H9 (cell line): ENCODE results near the gene EEIG2. TPM values are rescaled to one million over a fixed set of nuclear protein-coding genes. Genes with fewer than 3 reads are reported as not detected.

Experiments used
- DNase-seq: peaks from one replicate; pipeline ENCODE4 v3.0.0-alpha.2; 2017
- H2AFZ ChIP-seq: one replicate; pipeline ENCODE4 v1.6.1; 2013; ENCODE audit warnings: mild to moderate bottlenecking, low read length, control low read depth, moderate library complexity
- H2AK5ac ChIP-seq: 2 replicates; pipeline ENCODE4 v1.6.1; 2013; ENCODE audit warnings: low read length, control low read depth, mixed read lengths; ENCODE audit not compliant: insufficient read length
- H2BK120ac ChIP-seq: one replicate; pipeline ENCODE4 v1.6.1; 2013; ENCODE audit warnings: low read depth, mild to moderate bottlenecking, low read length, control low read depth, inconsistent platforms; ENCODE audit not compliant: poor library complexity, severe bottlenecking
- H2BK12ac ChIP-seq: 2 replicates; pipeline ENCODE4 v1.6.1; 2013; ENCODE audit warnings: low read length, control low read depth, mixed read lengths, low read depth; ENCODE audit not compliant: insufficient read length
- H2BK15ac ChIP-seq: 2 replicates; pipeline ENCODE4 v1.6.1; 2013; ENCODE audit warnings: low read depth, low read length, control low read depth
- H2BK20ac ChIP-seq: one replicate; pipeline ENCODE4 v1.6.1; 2013; ENCODE audit warnings: low read depth, mild to moderate bottlenecking, low read length, control low read depth, inconsistent platforms; ENCODE audit not compliant: poor library complexity, severe bottlenecking
- H2BK5ac ChIP-seq: 2 replicates; pipeline ENCODE4 v1.6.1; 2013; ENCODE audit warnings: low read length, control low read depth, mixed read lengths; ENCODE audit not compliant: insufficient read length
- H3K14ac ChIP-seq: 2 replicates; pipeline ENCODE4 v1.6.1; 2013; ENCODE audit warnings: low read length, control low read depth; ENCODE audit not compliant: insufficient read depth
- H3K18ac ChIP-seq: 2 replicates; pipeline ENCODE4 v1.6.1; 2013; ENCODE audit warnings: low read depth, mild to moderate bottlenecking, mixed read lengths, low read length, control low read depth; ENCODE audit not compliant: insufficient read length
- H3K23ac ChIP-seq: 2 replicates; pipeline ENCODE4 v1.6.1; 2013; ENCODE audit warnings: low read length, control low read depth, mixed read lengths, low read depth; ENCODE audit not compliant: insufficient read length
- H3K23me2 ChIP-seq: 2 replicates; pipeline ENCODE4 v1.6.1; 2013; ENCODE audit warnings: low read depth, mild to moderate bottlenecking, mixed read lengths, low read length, control low read depth; ENCODE audit not compliant: insufficient read length, poor library complexity, severe bottlenecking
- H3K27ac ChIP-seq: 2 replicates; pipeline ENCODE4 v1.5.1; 2013; ENCODE audit warnings: low read length, control low read depth, mixed read lengths, low read depth; ENCODE audit not compliant: insufficient read length
- H3K27me3 ChIP-seq: 2 replicates; pipeline ENCODE4 v1.6.1; 2013; ENCODE audit warnings: low read length, control low read depth, inconsistent platforms; ENCODE audit not compliant: insufficient read depth
- H3K4ac ChIP-seq: 2 replicates; pipeline ENCODE4 v1.6.1; 2013; ENCODE audit warnings: low read depth, mild to moderate bottlenecking, control low read depth, inconsistent platforms, low read length, moderate library complexity
- H3K4me1 ChIP-seq: 2 replicates; pipeline ENCODE4 v1.6.1; 2013; ENCODE audit warnings: low read length, control low read depth, inconsistent platforms; ENCODE audit not compliant: insufficient read depth
- H3K4me2 ChIP-seq: 2 replicates; pipeline ENCODE4 v1.6.1; 2013; ENCODE audit warnings: low read length, control low read depth, mixed read lengths; ENCODE audit not compliant: insufficient read length, insufficient read depth
- H3K56ac ChIP-seq: 2 replicates; pipeline ENCODE4 v1.6.1; 2013; ENCODE audit warnings: low read depth, mild to moderate bottlenecking, mixed read lengths, low read length, control low read depth; ENCODE audit not compliant: insufficient read length
- H3K79me1 ChIP-seq: 2 replicates; pipeline ENCODE4 v1.6.1; 2013; ENCODE audit warnings: low read depth, mild to moderate bottlenecking, moderate library complexity, low read length, control low read depth, inconsistent platforms; ENCODE audit not compliant: insufficient read depth, poor library complexity, severe bottlenecking
- H3K79me2 ChIP-seq: 2 replicates; pipeline ENCODE4 v1.6.1; 2013; ENCODE audit warnings: low read length, control low read depth, inconsistent platforms; ENCODE audit not compliant: insufficient read depth
- H3K9ac ChIP-seq: 2 replicates; pipeline ENCODE4 v1.6.1; 2013; ENCODE audit warnings: low read length, control low read depth, mixed read lengths; ENCODE audit not compliant: insufficient read length; ENCODE audit errors: extremely low read depth
- H3K9me3 ChIP-seq: one replicate; pipeline ENCODE4 v1.6.1; 2013; ENCODE audit warnings: low read depth, low read length, inconsistent platforms; ENCODE audit not compliant: control insufficient read depth
- H3T11ph ChIP-seq: one replicate; pipeline ENCODE4 v1.6.1; 2013; ENCODE audit warnings: mild to moderate bottlenecking, low read length, control low read depth, inconsistent platforms
- H4K20me1 ChIP-seq: one replicate; pipeline ENCODE4 v1.6.1; 2013; ENCODE audit not compliant: control insufficient read depth, insufficient read length, insufficient read depth
- H4K5ac ChIP-seq: 2 replicates; pipeline ENCODE4 v1.6.1; 2013; ENCODE audit warnings: low read depth, mild to moderate bottlenecking, mixed read lengths, low read length, control low read depth; ENCODE audit not compliant: insufficient read length
- H4K8ac ChIP-seq: replicated peaks from 2 replicates; pipeline ENCODE4 v1.6.1; 2013; ENCODE audit warnings: low read length, control low read depth, mixed read lengths, low read depth; ENCODE audit not compliant: insufficient read length
- H4K91ac ChIP-seq: 2 replicates; pipeline ENCODE4 v1.6.1; 2013; ENCODE audit warnings: low read depth, mild to moderate bottlenecking, moderate library complexity, mixed read lengths, low read length, control low read depth; ENCODE audit not compliant: insufficient read length
- H3K27ac Mint-ChIP-seq, 3 experiments: 2 replicates in 2 of 3; 3 replicates in 1 of 3; pipeline ENCODE4 v1.8.0; 2020 to 2021; ENCODE audit warnings: mixed read lengths in 3 of 3, mild to moderate bottlenecking in 1 of 3, moderate library complexity in 1 of 3
- H3K27me3 Mint-ChIP-seq: 2 replicates; pipeline ENCODE4 v1.8.0; 2021; ENCODE audit warnings: low read depth, mild to moderate bottlenecking, moderate library complexity, mixed read lengths
- H3K36me3 Mint-ChIP-seq, 3 experiments: 2 replicates in 2 of 3; 3 replicates in 1 of 3; pipeline ENCODE4 v1.8.0; 2020 to 2021; ENCODE audit warnings: low read depth in 3 of 3, mixed read lengths in 3 of 3; ENCODE audit not compliant: insufficient read depth in 1 of 3
- H3K4me1 Mint-ChIP-seq, 2 experiments: 2 replicates each; pipeline ENCODE4 v1.8.0; 2020; ENCODE audit warnings: mixed read lengths in 2 of 2
- H3K4me3 Mint-ChIP-seq, 2 experiments: 2 replicates in 1 of 2; 3 replicates in 1 of 2; pipeline ENCODE4 v1.8.0; 2020 to 2021; ENCODE audit warnings: mild to moderate bottlenecking in 2 of 2, mixed read lengths in 2 of 2, moderate library complexity in 1 of 2
- H3K9me3 Mint-ChIP-seq, 2 experiments: 2 replicates in 1 of 2; 3 replicates in 1 of 2; pipeline ENCODE4 v1.8.0; 2020; ENCODE audit warnings: mild to moderate bottlenecking in 2 of 2, mixed read lengths in 2 of 2, moderate library complexity in 1 of 2
- WGBS: extraction: QIAGEN DNeasy Blood & Tissue Kit; methylation state at CpG from one replicate; pipeline ENCODE4 v1.1.7; 2013; ENCODE audit warnings: missing lambda C conversion rate, low lambda C conversion rate, mixed read lengths; ENCODE audit not compliant: insufficient read length; ENCODE audit errors: extremely low coverage; 5-methylcytosine and 5-hydroxymethylcytosine counted together
- total RNA-seq: library from RNA; stranded (reverse); gene quantifications from 2 replicates; pipeline ENCODE4 v1.2.1, GENCODE V29; 2021
- TF ChIP-seq, protein P1 (sequence below): fragments of 200-600 bp; sonication (generic); conservative IDR thresholded peaks from 3 replicates; pipeline ENCODE4 v1.8.0; 2021; ENCODE audit warnings: antibody characterized with exemption, mild to moderate bottlenecking

EEIG2 gene
- total RNA-seq, 1 experiment from 2014 or later = 17.0 TPM

DNA sequence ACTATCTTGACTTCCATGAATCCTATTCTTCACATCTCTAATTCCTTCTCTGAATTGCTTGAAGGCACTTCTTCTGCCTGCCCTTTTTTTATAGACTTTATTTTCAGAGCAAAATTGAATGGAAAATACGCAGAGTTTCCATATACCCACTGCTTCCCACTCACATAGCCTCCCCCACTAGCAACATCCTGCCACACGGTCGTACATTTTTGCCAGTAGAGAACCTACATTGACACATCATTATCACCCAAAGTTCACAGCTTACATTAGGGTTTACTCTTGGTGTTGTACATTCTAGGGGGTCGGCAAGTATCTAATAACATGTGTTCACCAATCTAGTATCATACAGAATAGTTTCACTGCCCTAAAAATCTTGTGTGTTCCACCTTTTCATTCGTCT lies 12.3 kb downstream of the EEIG2 start:
- Histone ChIP-seq H3K23me2 (no peaks in the 10 kb centered on the region), H3K9ac (no peak overlapping the region), H3K14ac (no peak overlapping the region), H4K5ac (no peak overlapping the region), H2BK120ac (no peak overlapping the region), H2BK20ac (no peak overlapping the region), H2BK15ac (no peak overlapping the region), H4K8ac (no peak overlapping the region), H3K9me3 (no peaks in the 10 kb centered on the region), H3K27me3 (no peaks in the 10 kb centered on the region), H3T11ph (no peak overlapping the region), H4K20me1 (no peaks in the 10 kb centered on the region), H3K18ac (no peak overlapping the region), H3K23ac (no peak overlapping the region), H3K4me2 (no peak overlapping the region), H3K4me1 (no peaks in the 10 kb centered on the region), H4K91ac (no peak overlapping the region), H3K4ac (no peak overlapping the region), H2BK5ac (no peak overlapping the region), H3K27ac (no peak overlapping the region), H2BK12ac (no peak overlapping the region), H3K56ac (no peak overlapping the region), H2AFZ (no peak overlapping the region), H2AK5ac (no peak overlapping the region), H3K79me2 (0 out of 2 replicates have a peak, but pooled peaks cover 2% of the 10 kb centered on the region), H3K79me1 (no peaks in the 10 kb centered on the region)
- Mint-ChIP-seq H3K27me3 (no peaks in the 10 kb centered on the region), H3K4me1 (no peaks in the 10 kb centered on the region), H3K27ac (no peak overlapping the region), H3K36me3 (peaks cover 0 to 4% (median 2%) of the 10 kb centered on the region in 3 experiments; a peak in 4 of 7 replicates), H3K4me3 (no peak overlapping the region), H3K9me3 (peaks cover 0 to 3% of the 10 kb centered on the region in 2 experiments; a peak in 2 of 5 replicates)
- no peak for DNase-seq
- TF ChIP-seq, protein P1, sequence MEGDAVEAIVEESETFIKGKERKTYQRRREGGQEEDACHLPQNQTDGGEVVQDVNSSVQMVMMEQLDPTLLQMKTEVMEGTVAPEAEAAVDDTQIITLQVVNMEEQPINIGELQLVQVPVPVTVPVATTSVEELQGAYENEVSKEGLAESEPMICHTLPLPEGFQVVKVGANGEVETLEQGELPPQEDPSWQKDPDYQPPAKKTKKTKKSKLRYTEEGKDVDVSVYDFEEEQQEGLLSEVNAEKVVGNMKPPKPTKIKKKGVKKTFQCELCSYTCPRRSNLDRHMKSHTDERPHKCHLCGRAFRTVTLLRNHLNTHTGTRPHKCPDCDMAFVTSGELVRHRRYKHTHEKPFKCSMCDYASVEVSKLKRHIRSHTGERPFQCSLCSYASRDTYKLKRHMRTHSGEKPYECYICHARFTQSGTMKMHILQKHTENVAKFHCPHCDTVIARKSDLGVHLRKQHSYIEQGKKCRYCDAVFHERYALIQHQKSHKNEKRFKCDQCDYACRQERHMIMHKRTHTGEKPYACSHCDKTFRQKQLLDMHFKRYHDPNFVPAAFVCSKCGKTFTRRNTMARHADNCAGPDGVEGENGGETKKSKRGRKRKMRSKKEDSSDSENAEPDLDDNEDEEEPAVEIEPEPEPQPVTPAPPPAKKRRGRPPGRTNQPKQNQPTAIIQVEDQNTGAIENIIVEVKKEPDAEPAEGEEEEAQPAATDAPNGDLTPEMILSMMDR = no peak
- WGBS = no CpG with 5 or more reads among the region's 5 CpGs
